ENCODE results near the gene DYRK3. TPM values are rescaled to one million over a fixed set of nuclear protein-coding genes. Genes with fewer than 3 reads are reported as not detected.

DYRK3 gene
- total RNA-seq, 1 experiment from 2014 or later = 7.1 TPM

DNA sequence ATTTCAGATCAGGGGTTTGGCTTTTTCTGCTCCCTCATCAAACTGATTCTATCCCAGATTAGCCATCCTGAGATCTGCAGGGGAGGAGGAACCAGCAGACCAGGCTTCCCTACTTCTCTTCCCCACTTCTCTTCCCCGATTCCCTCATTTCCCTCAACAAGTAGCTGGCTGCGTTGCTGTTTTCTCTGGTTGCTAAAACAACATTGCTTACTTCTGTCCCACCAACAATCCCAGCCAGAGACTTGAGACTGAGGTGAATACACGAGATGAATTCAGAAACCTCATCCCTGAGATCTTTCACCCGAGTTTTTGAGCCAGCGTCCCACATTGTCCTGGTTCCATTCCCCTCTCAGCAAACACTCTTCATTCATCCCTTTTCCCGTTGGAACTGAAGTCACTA lies 22.4 kb downstream of the DYRK3 start:
- CTCF ChIA-PET = interaction anchor here (0.9 to 3.6 kb wide), 9 partner anchors 8 to 325 kb away, joined by 3 to 17 read pairs (median 3); partner anchors contain the start of gene DYRK3
- ATAC-seq = no peak
- Histone ChIP-seq H4K20me1 (ENCODE audit: insufficient read depth) (no peaks in the 10 kb centered on the region), H3K9me3 (ENCODE audit: control insufficient read depth in 1 of 2, insufficient read depth in 1 of 2, low read depth in 1 of 2, low read length in 2 of 2) (no peaks in the 10 kb centered on the region), H3K9me2 (ENCODE audit: insufficient read depth) (no peaks in the 10 kb centered on the region), H3K27ac (ENCODE audit: low read depth, low read length) (no peak overlapping the region), H2AFZ (ENCODE audit: low read depth, low read length, poor library complexity, severe bottlenecking) (no peak overlapping the region), H3K4me2 (ENCODE audit: low read length) (no peak overlapping the region), H3K4me1 (ENCODE audit: control insufficient read depth in 1 of 2, insufficient read depth in 2 of 2, low read length in 2 of 2) (no peaks in the 10 kb centered on the region; a peak in 1 of 4 replicates), H3K79me2 (ENCODE audit: insufficient read depth, low read length) (no peaks in the 10 kb centered on the region), H3K36me3 (ENCODE audit: control insufficient read depth in 1 of 2, insufficient read depth in 2 of 2, low read length in 2 of 2) (no peaks in the 10 kb centered on the region), H3K9ac (ENCODE audit: low read length) (no peak overlapping the region), H3K27me3 (ENCODE audit: insufficient read depth, low read length) (peaks cover 7% of the 10 kb centered on the region; the same call in 1 of the 2 replicates), H3K4me3 (replicated peaks in 1 of 2; ENCODE audit: low read depth in 1 of 2, low read length in 2 of 2) (no peak overlapping the region)
- intact Hi-C loops (cut with micrococcal nuclease) = no loop called here
- POLR2A ChIA-PET = no interaction called here
- DNase-seq (ENCODE audit: low read depth, low spot score) = no peak
- no peak for TF ChIP-seq YY1 (IDR thresholded peaks at IDR 0.05; ENCODE audit: extremely low read depth, insufficient replicate concordance, low read depth, low read length)
- no peak for TF ChIP-seq POLR2A (IDR thresholded peaks at IDR 0.05; ENCODE audit: borderline replicate concordance, extremely low read depth, insufficient read depth, insufficient read length)
- TF ChIP-seq SIN3A (IDR thresholded peaks at IDR 0.05; ENCODE audit: low read depth) = no peak
- TF ChIP-seq FOSL1 (IDR thresholded peaks at IDR 0.05; ENCODE audit: low read depth) = no peak
- RAD21 ChIA-PET (ENCODE audit: low non-redundant PET in 1 of 2, low total read pairs in 2 of 2, uncharacterized antibody in 2 of 2, unreplicated experiment in 2 of 2) = no interaction called here
- no TSS peak for BruUV-seq (replicated peaks)

DNA sequence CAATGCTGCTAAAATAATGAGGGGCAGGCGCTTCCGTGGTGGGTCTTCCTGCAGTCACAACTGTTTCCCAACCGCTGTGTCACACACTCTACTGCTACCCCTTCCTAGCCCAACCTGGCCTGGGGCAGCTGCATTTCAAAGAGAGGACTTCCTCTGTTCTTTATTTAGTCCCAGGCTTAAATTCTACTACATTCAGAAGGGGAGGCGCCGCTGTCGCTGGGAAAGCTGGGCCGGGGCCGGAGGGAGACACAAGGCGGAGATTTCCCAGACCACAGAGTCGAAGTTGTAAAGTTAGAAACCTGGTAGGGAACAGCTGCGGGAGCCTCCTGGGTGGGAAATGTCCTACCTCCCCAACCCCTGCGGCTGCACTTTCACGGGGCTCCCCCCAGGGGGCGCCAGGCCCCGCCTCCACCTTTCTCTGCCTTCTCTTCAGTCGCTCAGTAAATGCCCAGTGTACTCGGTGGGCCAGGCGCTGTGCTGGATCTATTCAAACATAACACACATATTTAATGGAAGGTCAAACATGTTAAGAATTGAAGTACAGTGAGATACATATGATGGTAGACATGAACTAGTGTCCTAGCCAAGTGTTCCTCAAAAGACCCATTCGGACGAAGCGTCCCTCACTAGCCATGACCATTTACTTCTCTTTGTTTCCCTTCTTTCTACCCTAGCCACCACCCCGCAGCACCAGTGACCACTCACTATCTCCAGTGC lies 23.1 kb downstream of the DYRK3 start:
- intact Hi-C loops (cut with micrococcal nuclease) = no loop called here
- Histone ChIP-seq H4K20me1 (ENCODE audit: insufficient read depth) (no peaks in the 10 kb centered on the region), H2AFZ (ENCODE audit: low read depth, low read length, poor library complexity, severe bottlenecking) (peak overlapping the region; percentile 16), H3K4me1 (ENCODE audit: control insufficient read depth in 1 of 2, insufficient read depth in 2 of 2, low read length in 2 of 2) (no peaks in the 10 kb centered on the region; a peak in 1 of 4 replicates), H3K27ac (ENCODE audit: low read depth, low read length) (no peak overlapping the region), H3K9ac (ENCODE audit: low read length) (no peak overlapping the region), H3K9me2 (ENCODE audit: insufficient read depth) (no peaks in the 10 kb centered on the region), H3K79me2 (ENCODE audit: insufficient read depth, low read length) (no peaks in the 10 kb centered on the region), H3K4me2 (ENCODE audit: low read length) (no peak overlapping the region), H3K36me3 (ENCODE audit: control insufficient read depth in 1 of 2, insufficient read depth in 2 of 2, low read length in 2 of 2) (no peaks in the 10 kb centered on the region), H3K27me3 (ENCODE audit: insufficient read depth, low read length) (peaks cover 14% of the 10 kb centered on the region; the same call in 1 of the 2 replicates), H3K4me3 (replicated peaks in 1 of 2; ENCODE audit: low read depth in 1 of 2, low read length in 2 of 2) (no peak overlapping the region), H3K9me3 (ENCODE audit: control insufficient read depth in 1 of 2, insufficient read depth in 1 of 2, low read depth in 1 of 2, low read length in 2 of 2) (no peaks in the 10 kb centered on the region)
- POLR2A ChIA-PET = no interaction called here
- RAD21 ChIA-PET (ENCODE audit: low non-redundant PET in 1 of 2, low total read pairs in 2 of 2, uncharacterized antibody in 2 of 2, unreplicated experiment in 2 of 2) = no interaction called here
- TF ChIP-seq CTCF (IDR thresholded peaks at IDR 0.05 in 2 of 3, conservative IDR thresholded peaks at IDR 0.05 in 1 of 3; ENCODE audit: borderline replicate concordance in 1 of 3, insufficient read depth in 1 of 3, low read depth in 2 of 3, low read length in 2 of 3) (peak; percentile 33 to 96 (median 95); a peak in 5 of 6 replicates), EZH2phosphoT487 (IDR thresholded peaks at IDR 0.05; ENCODE audit: borderline replicate concordance) (no peak), RAD21 (IDR thresholded peaks at IDR 0.05; ENCODE audit: low read depth) (peak; percentile 31; the same call in 1 of the 2 replicates)
- CTCF ChIA-PET = interaction anchor here (0.9 to 3.6 kb wide), 9 partner anchors 8 to 324 kb away, joined by 3 to 17 read pairs (median 3); partner anchors contain the start of gene DYRK3
- peak; percentile 94 for ATAC-seq
- DNase-seq (ENCODE audit: low read depth, low spot score) = peak; percentile 12
- BruUV-seq (replicated peaks) = no TSS peak

All from HCT116 (cell line).